H9 (cell line): Measurements from ENCODE around the gene TBXAS1. TPM values are rescaled to one million over a fixed set of nuclear protein-coding genes. Genes with fewer than 3 reads are reported as not detected.

Experiments
- DNase-seq: peaks from one replicate; pipeline ENCODE4 v3.0.0-alpha.2; 2017
- H2AFZ ChIP-seq: one replicate; pipeline ENCODE4 v1.6.1; 2013; ENCODE audit warnings: mild to moderate bottlenecking, low read length, control low read depth, moderate library complexity
- H2AK5ac ChIP-seq: 2 replicates; pipeline ENCODE4 v1.6.1; 2013; ENCODE audit warnings: low read length, control low read depth, mixed read lengths; ENCODE audit not compliant: insufficient read length
- H2BK120ac ChIP-seq: one replicate; pipeline ENCODE4 v1.6.1; 2013; ENCODE audit warnings: low read depth, mild to moderate bottlenecking, low read length, control low read depth, inconsistent platforms; ENCODE audit not compliant: poor library complexity, severe bottlenecking
- H2BK12ac ChIP-seq: 2 replicates; pipeline ENCODE4 v1.6.1; 2013; ENCODE audit warnings: low read length, control low read depth, mixed read lengths, low read depth; ENCODE audit not compliant: insufficient read length
- H2BK15ac ChIP-seq: 2 replicates; pipeline ENCODE4 v1.6.1; 2013; ENCODE audit warnings: low read depth, low read length, control low read depth
- H2BK20ac ChIP-seq: one replicate; pipeline ENCODE4 v1.6.1; 2013; ENCODE audit warnings: low read depth, mild to moderate bottlenecking, low read length, control low read depth, inconsistent platforms; ENCODE audit not compliant: poor library complexity, severe bottlenecking
- H2BK5ac ChIP-seq: 2 replicates; pipeline ENCODE4 v1.6.1; 2013; ENCODE audit warnings: low read length, control low read depth, mixed read lengths; ENCODE audit not compliant: insufficient read length
- H3K14ac ChIP-seq: 2 replicates; pipeline ENCODE4 v1.6.1; 2013; ENCODE audit warnings: low read length, control low read depth; ENCODE audit not compliant: insufficient read depth
- H3K18ac ChIP-seq: 2 replicates; pipeline ENCODE4 v1.6.1; 2013; ENCODE audit warnings: low read depth, mild to moderate bottlenecking, mixed read lengths, low read length, control low read depth; ENCODE audit not compliant: insufficient read length
- H3K23ac ChIP-seq: 2 replicates; pipeline ENCODE4 v1.6.1; 2013; ENCODE audit warnings: low read length, control low read depth, mixed read lengths, low read depth; ENCODE audit not compliant: insufficient read length
- H3K23me2 ChIP-seq: 2 replicates; pipeline ENCODE4 v1.6.1; 2013; ENCODE audit warnings: low read depth, mild to moderate bottlenecking, mixed read lengths, low read length, control low read depth; ENCODE audit not compliant: insufficient read length, poor library complexity, severe bottlenecking
- H3K27ac ChIP-seq: 2 replicates; pipeline ENCODE4 v1.5.1; 2013; ENCODE audit warnings: low read length, control low read depth, mixed read lengths, low read depth; ENCODE audit not compliant: insufficient read length
- H3K27me3 ChIP-seq: 2 replicates; pipeline ENCODE4 v1.6.1; 2013; ENCODE audit warnings: low read length, control low read depth, inconsistent platforms; ENCODE audit not compliant: insufficient read depth
- H3K4ac ChIP-seq: 2 replicates; pipeline ENCODE4 v1.6.1; 2013; ENCODE audit warnings: low read depth, mild to moderate bottlenecking, control low read depth, inconsistent platforms, low read length, moderate library complexity
- H3K4me1 ChIP-seq: 2 replicates; pipeline ENCODE4 v1.6.1; 2013; ENCODE audit warnings: low read length, control low read depth, inconsistent platforms; ENCODE audit not compliant: insufficient read depth
- H3K4me2 ChIP-seq: 2 replicates; pipeline ENCODE4 v1.6.1; 2013; ENCODE audit warnings: low read length, control low read depth, mixed read lengths; ENCODE audit not compliant: insufficient read length, insufficient read depth
- H3K56ac ChIP-seq: 2 replicates; pipeline ENCODE4 v1.6.1; 2013; ENCODE audit warnings: low read depth, mild to moderate bottlenecking, mixed read lengths, low read length, control low read depth; ENCODE audit not compliant: insufficient read length
- H3K79me1 ChIP-seq: 2 replicates; pipeline ENCODE4 v1.6.1; 2013; ENCODE audit warnings: low read depth, mild to moderate bottlenecking, moderate library complexity, low read length, control low read depth, inconsistent platforms; ENCODE audit not compliant: insufficient read depth, poor library complexity, severe bottlenecking
- H3K79me2 ChIP-seq: 2 replicates; pipeline ENCODE4 v1.6.1; 2013; ENCODE audit warnings: low read length, control low read depth, inconsistent platforms; ENCODE audit not compliant: insufficient read depth
- H3K9ac ChIP-seq: 2 replicates; pipeline ENCODE4 v1.6.1; 2013; ENCODE audit warnings: low read length, control low read depth, mixed read lengths; ENCODE audit not compliant: insufficient read length; ENCODE audit errors: extremely low read depth
- H3K9me3 ChIP-seq: one replicate; pipeline ENCODE4 v1.6.1; 2013; ENCODE audit warnings: low read depth, low read length, inconsistent platforms; ENCODE audit not compliant: control insufficient read depth
- H3T11ph ChIP-seq: one replicate; pipeline ENCODE4 v1.6.1; 2013; ENCODE audit warnings: mild to moderate bottlenecking, low read length, control low read depth, inconsistent platforms
- H4K20me1 ChIP-seq: one replicate; pipeline ENCODE4 v1.6.1; 2013; ENCODE audit not compliant: control insufficient read depth, insufficient read length, insufficient read depth
- H4K5ac ChIP-seq: 2 replicates; pipeline ENCODE4 v1.6.1; 2013; ENCODE audit warnings: low read depth, mild to moderate bottlenecking, mixed read lengths, low read length, control low read depth; ENCODE audit not compliant: insufficient read length
- H4K8ac ChIP-seq: replicated peaks from 2 replicates; pipeline ENCODE4 v1.6.1; 2013; ENCODE audit warnings: low read length, control low read depth, mixed read lengths, low read depth; ENCODE audit not compliant: insufficient read length
- H4K91ac ChIP-seq: 2 replicates; pipeline ENCODE4 v1.6.1; 2013; ENCODE audit warnings: low read depth, mild to moderate bottlenecking, moderate library complexity, mixed read lengths, low read length, control low read depth; ENCODE audit not compliant: insufficient read length
- H3K27ac Mint-ChIP-seq, 3 experiments: 2 replicates in 2 of 3; 3 replicates in 1 of 3; pipeline ENCODE4 v1.8.0; 2020 to 2021; ENCODE audit warnings: mixed read lengths in 3 of 3, mild to moderate bottlenecking in 1 of 3, moderate library complexity in 1 of 3
- H3K27me3 Mint-ChIP-seq: 2 replicates; pipeline ENCODE4 v1.8.0; 2021; ENCODE audit warnings: low read depth, mild to moderate bottlenecking, moderate library complexity, mixed read lengths
- H3K36me3 Mint-ChIP-seq, 3 experiments: 2 replicates in 2 of 3; 3 replicates in 1 of 3; pipeline ENCODE4 v1.8.0; 2020 to 2021; ENCODE audit warnings: low read depth in 3 of 3, mixed read lengths in 3 of 3; ENCODE audit not compliant: insufficient read depth in 1 of 3
- H3K4me1 Mint-ChIP-seq, 2 experiments: 2 replicates each; pipeline ENCODE4 v1.8.0; 2020; ENCODE audit warnings: mixed read lengths in 2 of 2
- H3K4me3 Mint-ChIP-seq, 2 experiments: 2 replicates in 1 of 2; 3 replicates in 1 of 2; pipeline ENCODE4 v1.8.0; 2020 to 2021; ENCODE audit warnings: mild to moderate bottlenecking in 2 of 2, mixed read lengths in 2 of 2, moderate library complexity in 1 of 2
- H3K9me3 Mint-ChIP-seq, 2 experiments: 2 replicates in 1 of 2; 3 replicates in 1 of 2; pipeline ENCODE4 v1.8.0; 2020; ENCODE audit warnings: mild to moderate bottlenecking in 2 of 2, mixed read lengths in 2 of 2, moderate library complexity in 1 of 2
- CTCF ChIP-seq: fragments of 200-600 bp; sonication (generic); conservative IDR thresholded peaks from 3 replicates; pipeline ENCODE4 v1.8.0; 2021; ENCODE audit warnings: antibody characterized with exemption, mild to moderate bottlenecking
- WGBS: extraction: QIAGEN DNeasy Blood & Tissue Kit; methylation state at CpG from one replicate; pipeline ENCODE4 v1.1.7; 2013; ENCODE audit warnings: missing lambda C conversion rate, low lambda C conversion rate, mixed read lengths; ENCODE audit not compliant: insufficient read length; ENCODE audit errors: extremely low coverage; 5-methylcytosine and 5-hydroxymethylcytosine counted together
- total RNA-seq: library from RNA; stranded (reverse); gene quantifications from 2 replicates; pipeline ENCODE4 v1.2.1, GENCODE V29; 2021

The TBXAS1 gene
- total RNA-seq, 1 experiment from 2014 or later: 0.39 TPM

GRCh38 chr7:139917851-139918250 lies 88.8 kb downstream of the TBXAS1 start:
- Histone ChIP-seq H2BK12ac (no peak overlapping the region), H2BK5ac (no peak overlapping the region), H2AK5ac (no peak overlapping the region), H3K18ac (no peak overlapping the region), H3K23ac (no peak overlapping the region), H3K23me2 (no peaks in the 10 kb centered on the region), H4K5ac (no peak overlapping the region), H3K27ac (no peak overlapping the region), H4K8ac (no peak overlapping the region), H3K9me3 (no peaks in the 10 kb centered on the region), H3K9ac (no peak overlapping the region), H3K56ac (no peak overlapping the region), H2AFZ (no peak overlapping the region), H3K4ac (no peak overlapping the region), H3K4me2 (no peak overlapping the region), H4K20me1 (no peaks in the 10 kb centered on the region), H4K91ac (no peak overlapping the region), H2BK120ac (no peak overlapping the region), H3K79me2 (no peaks in the 10 kb centered on the region), H3T11ph (no peak overlapping the region), H2BK20ac (no peak overlapping the region), H3K27me3 (no peaks in the 10 kb centered on the region), H3K79me1 (no peaks in the 10 kb centered on the region), H2BK15ac (no peak overlapping the region), H3K4me1 (no peaks in the 10 kb centered on the region), H3K14ac (no peak overlapping the region)
- DNase-seq: no peak
- no peaks in the 10 kb centered on the region for H3K9me3 Mint-ChIP-seq
- H3K36me3 Mint-ChIP-seq: no peaks in the 10 kb centered on the region
- no peak overlapping the region for H3K27ac Mint-ChIP-seq
- TF ChIP-seq CTCF: no peak
- H3K27me3 Mint-ChIP-seq: no peaks in the 10 kb centered on the region; the same call in 1 of the 2 replicates
- no peak overlapping the region for H3K4me3 Mint-ChIP-seq
- H3K4me1 Mint-ChIP-seq: peaks cover 10 to 11% of the 10 kb centered on the region in 2 experiments
- WGBS: no CpG with 5 or more reads among the region's 2 CpGs
